Activated gamma-delta T cell treated with anti-CD3 and anti-CD28 coated beads, Interleukin-2, amount 50 U/mL, for 16 hours (primary cell): ENCODE data around the gene PARP11.

Experiments
- DNase-seq: peaks from one replicate; pipeline ENCODE4 v3.0.0-alpha.2; 2020; ENCODE audit warnings: low read depth

The PARP11 gene, protein sequence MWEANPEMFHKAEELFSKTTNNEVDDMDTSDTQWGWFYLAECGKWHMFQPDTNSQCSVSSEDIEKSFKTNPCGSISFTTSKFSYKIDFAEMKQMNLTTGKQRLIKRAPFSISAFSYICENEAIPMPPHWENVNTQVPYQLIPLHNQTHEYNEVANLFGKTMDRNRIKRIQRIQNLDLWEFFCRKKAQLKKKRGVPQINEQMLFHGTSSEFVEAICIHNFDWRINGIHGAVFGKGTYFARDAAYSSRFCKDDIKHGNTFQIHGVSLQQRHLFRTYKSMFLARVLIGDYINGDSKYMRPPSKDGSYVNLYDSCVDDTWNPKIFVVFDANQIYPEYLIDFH

DNA sequence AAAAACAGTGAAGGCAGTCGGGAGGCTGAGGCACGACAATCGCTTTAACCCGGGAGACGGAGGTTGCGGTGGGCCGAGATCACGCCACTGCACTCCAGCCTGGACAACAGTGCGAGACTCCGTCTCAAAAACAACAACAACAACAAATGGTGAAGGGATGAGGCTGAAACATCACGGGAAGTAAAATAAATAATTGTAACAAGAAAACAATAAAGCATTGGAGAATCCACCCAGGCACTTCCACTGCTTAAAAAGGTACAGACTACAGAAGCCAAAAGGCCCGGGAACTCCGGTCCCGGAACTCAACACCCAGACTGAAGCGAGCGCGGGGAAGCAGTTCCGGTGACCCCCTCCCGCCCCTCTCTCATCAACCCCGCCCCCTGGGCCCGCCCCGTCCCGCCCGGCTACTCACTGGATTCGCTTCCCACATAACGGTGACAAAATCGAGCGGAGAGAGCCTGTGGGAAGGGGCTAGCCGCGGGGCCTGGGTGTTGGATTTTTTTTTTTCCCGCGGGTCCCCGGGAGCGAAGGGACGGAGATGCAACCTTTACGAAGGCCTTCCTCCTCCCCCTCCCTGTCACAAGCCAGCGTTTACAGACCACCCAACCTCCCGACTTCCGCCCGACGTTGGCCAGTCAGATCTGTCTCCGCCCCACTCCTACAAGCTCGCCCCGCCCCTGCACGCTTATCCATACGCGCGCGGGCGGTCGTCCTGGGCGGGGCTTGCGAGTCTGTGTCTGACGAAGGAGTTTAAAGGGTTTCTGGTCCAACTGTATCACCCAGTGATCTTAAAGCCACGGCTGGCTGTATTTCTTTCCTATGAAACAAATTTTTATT, at the start of gene PARP11:
PARP11 (minus strand) TSS at position 600 of the 837 bp plus-strand sequence; CDS start at position 430, 170 bp downstream.
- DNase-seq, result peak; percentile 96

DNA sequence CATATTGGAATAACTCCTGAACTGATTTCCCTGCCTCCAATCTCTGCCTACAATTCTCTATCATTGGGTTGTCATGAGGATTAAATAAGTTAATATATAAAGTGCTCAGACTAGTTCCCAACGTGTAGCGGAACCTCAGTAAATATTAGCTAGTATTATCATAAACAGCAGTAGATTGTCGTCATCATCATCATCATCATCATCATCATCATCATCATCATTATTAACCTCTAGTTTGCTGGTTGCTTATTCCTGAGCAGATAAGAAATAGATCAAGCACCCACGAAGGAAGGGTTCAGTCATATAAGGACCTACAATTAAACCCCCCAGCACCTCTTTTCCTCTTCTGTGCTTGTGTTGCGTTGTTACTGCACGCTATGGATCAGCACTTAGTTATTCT, 48.8 kb upstream of the PARP11 start:
- no peak for DNase-seq

DNA sequence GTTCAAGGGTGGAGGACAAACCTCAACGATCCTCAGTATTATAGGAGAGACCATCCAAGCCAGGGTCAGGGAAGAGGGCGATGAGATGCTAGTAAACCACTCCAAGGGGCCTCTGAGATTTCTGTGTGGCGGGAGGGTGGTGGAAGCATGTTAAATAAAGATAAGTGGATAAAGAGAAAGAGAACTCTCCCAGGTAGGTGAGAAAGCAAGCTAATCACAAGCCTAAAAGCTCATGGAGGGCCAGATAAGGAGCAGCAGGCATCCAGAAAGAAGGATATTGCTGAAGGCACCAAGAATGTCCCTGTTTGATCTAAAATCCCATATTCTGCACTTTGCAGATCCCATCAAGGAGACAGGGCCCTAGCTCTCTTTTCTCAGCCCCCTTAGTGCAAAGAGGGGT, 48.3 kb upstream of the PARP11 start:
- DNase-seq, result no peak

DNA sequence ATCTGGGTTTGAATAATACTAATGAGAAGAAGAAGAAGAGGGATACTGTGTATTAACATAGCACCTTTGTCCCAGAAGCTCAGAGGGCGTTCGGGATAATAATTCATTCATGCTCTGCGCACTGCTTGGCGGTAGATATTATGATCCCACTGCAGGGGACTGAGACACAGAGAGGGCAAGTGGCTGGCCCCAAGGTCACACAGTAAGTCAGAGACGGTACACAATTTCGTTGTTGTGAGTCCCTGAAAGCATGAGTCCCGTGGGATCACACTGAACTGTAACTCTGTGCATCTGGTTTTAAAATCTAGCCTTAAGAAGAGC, 47.9 kb upstream of the PARP11 start:
- no peak for DNase-seq

DNA sequence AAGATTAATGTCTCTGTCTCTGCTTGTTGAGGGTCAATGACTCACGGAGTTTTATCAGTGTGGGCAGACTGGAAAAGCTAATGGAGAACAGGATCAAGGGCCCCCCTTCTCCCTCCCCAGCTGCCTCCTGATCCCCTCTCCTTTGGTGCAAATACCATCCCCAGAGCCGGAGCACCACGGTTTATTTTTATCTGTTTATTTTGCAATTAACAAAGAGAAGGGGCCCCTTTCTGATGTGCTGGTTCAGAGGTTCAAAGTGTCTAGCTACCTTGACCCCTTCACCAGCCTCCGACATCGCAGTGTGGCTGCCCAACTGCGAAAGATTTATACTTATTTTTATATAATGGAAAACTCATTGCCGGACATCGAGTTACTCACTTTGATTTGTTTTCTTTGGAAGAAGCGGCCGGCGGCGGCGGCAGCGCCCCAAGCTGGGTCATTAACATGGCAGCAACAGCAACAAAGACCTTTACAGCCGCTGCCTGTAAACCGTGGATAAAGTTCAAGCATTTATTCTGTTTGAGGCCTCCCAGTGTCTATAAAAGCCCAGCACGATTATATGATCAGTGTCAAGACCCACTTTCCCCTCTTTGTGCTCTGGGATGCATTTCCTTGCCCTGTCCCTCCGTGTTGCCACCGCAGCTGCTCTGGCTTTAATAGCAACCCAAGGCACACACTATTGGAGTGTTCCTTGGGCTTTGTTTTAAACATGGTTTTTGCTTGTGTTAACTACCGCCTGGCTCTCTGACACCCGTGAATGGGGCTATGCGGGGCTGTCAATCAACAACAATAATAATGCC, 47.4 kb upstream of the PARP11 start:
- no peak for DNase-seq

DNA sequence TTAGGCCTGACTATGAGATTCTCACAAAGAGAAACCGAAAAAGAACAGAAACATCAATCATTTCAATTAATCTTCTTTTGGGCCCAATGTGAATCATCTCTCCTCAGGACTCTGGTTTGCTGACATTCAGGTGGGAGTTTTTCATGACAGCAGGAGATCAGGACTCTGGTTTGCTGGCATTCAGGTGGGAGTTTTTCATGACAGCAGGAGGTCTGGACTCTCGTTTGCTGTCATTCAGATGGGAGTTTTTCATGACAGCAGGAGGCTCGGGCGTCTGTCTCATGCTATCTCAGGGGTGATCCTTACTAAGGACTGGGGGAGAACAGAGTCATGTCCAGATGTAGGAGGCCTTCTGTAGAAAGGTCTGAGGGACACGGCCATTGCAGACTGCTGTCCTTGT, 40.1 kb upstream of the PARP11 start:
- DNase-seq, result no peak

DNA sequence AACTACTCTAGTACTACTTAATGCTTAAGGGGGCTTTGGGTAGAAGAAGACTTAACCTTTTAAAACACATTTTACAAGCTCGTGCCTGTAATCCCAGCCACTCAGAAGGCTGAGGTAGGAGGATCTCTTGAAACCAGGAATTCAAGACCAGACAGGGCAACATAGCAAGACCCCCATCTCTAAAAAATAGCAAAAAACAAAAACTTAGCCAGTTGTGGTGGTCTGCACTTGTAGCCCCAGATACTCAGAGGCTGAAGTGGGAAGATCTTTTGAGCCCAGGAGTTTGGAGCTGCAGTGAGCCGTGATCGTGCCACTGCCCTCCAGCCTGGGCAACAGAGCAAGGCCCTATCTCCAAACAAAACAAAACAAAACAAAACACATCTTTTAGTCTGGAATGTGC, 39.7 kb upstream of the PARP11 start:
- no peak for DNase-seq

DNA sequence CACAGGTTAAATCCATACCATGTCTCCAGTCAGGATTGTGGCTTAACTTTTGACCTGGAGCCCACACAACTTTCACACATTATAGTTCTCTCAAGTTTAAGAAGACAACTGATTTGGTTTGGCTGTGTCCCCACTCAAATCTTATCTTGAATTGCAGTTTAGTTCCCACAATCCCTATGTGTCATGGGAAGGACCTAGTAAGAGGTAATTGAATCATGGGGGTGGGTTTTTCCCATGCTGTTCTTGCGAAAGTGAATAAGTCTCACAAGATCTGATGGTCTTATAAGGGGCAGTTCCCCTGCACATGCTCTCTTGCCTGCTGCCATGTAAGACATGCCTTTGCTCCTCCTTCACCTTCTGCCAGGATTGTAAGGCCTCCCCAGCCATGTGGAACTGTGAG, 38.2 kb upstream of the PARP11 start:
- no peak for DNase-seq

DNA sequence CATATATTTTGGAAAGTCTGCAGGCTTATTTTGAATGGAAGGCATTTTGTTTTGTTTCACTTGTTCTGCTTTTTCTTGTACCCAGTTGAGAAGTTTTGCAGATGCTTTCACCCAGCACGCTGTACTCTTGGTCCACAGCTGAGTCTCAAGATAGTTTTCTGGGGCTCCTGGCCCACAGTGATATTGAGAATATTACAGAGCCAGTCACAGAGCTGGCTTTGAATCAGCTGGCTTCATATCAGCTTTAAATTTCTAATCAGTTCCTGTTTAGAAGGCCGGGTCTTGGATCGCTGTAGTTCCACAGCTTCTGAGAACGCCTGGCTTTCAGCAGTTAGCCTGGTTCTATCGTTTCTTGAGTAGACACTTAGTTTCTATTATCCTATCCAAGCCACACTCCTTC, 32.5 kb upstream of the PARP11 start:
- no peak for DNase-seq

DNA sequence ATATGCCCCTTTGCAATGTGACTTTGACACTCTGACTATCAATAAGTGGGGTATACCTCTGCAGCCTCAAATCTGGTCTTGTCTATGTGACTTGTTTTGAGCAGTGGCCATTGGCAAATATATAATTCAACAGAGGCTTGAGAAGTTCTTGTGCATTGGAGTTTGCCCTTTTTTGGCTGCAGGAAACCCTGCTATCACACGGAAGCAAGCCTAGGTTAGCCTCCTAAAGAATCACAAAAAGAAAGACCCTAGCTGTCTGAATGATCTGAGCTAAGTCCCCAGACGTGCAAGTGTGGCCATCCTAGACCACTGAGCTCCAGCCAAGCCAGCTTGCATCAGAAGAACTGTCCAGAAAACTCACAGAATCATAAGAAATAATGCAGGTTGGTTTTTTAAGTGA, 31.8 kb upstream of the PARP11 start:
- no peak for DNase-seq

DNA sequence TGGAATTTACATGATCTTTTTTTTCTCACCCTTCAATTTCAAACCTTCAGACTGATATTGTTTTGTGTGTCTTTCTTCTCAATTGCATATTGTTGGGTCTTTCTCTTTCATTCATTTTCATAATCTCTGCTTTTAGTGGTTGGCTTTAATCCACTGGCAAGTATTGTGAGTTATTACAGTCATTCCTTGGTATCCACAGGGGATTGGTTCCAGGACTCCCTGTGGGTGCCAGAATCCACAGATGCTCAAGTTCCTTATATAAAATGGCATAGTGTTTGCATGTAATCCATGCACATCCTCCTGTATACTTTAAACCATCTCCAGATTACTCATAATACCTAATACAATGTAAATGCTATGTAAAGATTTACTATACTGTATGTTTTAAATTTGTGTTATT, 29.7 kb upstream of the PARP11 start:
- no peak for DNase-seq

DNA sequence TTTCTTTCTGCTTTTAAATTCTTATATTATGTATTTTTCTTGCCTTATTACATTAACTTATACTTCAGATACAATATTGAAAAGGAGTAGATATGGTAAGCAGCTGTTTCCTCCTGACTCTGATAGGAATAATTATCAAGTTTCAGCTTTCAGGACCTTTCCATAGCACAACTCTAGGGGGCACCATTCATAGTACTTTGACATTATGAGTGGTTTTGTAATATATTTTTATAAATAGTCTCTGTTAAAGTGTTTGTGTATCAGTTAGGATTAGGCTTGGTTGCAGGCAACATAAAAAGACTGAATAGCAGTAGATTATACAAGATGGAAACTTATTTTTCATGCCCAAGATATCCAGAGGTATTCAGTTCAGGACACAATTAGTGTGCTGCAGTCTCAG, 27.9 kb upstream of the PARP11 start:
- no peak for DNase-seq

DNA sequence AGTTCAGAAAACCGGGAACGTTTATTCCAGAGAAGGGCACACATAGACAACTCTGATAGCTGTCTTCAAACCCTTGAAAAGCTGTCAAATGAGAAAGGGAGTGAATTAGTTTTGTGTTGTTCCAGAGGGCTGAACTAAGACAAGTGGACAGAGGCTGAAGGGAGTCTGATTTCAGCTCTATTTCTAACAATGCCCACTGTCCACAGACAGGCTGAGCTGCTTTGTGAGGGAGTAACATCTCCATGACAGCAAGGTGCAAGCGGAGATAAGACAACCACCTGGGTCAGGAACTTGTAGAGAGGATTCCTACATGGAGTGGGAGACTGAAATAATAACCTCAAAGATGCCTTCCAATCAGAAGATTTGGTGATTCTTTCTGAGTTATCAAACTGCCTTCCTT, 25.6 kb upstream of the PARP11 start:
- DNase-seq, result no peak

DNA sequence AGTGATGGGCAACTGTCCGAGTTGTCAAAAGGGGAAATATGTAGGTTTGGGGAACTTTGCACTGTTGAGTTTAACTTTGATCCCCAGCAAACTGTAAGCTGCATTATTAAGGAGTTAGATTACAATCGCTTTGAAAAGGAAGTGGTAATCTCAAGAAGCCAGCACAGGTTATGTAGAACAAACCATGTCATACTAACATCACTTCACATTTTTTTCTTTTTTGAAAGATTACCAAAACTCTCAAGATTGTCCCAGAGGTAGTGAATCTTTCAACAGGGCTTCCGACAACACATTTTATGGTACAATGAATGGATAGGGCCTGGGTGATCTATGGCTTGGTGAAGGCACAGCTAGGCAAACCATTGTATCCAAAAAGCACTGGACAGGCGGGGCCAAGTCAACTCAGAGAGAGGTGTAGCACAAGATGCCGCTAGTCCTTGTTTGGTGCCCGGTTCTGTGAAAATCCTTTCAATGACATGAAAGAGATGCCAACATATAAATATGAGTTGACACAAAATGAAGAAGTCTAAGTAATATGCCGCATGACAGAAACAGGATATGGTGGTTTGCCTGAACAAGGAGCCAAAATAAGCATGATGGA, 24.3 kb upstream of the PARP11 start:
- no peak for DNase-seq

DNA sequence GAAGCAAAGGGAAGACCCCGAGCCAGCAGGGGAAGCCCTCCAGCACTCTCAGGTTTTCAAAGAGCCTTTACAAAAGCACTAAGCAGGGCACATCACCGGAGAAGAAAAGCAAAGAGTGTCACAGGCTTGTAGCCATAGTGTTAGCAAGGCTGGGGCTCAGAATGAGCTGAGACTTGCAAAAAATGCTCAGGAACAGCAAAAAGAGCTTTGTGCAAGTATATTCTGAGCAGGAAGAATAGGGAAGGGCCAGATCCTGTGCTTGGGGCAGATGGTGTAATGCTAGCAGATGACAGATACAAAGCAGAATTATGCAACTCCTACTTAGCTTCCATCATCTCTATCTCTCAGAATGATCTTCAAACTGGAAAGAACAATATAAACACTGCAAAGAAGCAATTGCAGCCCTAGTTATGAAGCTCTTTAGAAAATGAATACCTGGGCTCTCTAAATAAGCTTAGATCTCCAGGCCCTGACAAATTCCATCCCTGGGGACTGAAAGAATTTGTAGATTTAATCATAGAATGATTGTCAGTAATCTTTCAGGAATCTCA, 23.7 kb upstream of the PARP11 start:
- DNase-seq, result no peak

DNA sequence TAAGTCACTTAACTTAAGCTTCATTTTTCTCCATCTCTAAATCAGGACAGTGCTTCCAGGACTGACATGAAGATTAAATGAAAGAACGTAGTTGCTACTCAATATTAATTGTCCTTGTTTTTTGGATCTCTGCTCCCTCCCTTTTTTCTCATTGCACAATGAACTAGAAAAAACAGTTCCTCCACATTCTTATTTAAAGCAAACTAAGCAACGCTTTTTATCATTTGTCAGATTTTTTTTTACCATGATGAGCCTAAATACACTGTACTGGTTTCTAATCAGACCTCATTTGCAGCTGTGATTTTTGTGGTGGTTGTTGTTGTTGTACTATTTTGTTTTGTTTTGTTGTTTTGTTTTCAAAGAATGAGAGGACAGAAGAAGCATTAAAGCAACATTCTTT, 23.2 kb upstream of the PARP11 start:
- no peak for DNase-seq

DNA sequence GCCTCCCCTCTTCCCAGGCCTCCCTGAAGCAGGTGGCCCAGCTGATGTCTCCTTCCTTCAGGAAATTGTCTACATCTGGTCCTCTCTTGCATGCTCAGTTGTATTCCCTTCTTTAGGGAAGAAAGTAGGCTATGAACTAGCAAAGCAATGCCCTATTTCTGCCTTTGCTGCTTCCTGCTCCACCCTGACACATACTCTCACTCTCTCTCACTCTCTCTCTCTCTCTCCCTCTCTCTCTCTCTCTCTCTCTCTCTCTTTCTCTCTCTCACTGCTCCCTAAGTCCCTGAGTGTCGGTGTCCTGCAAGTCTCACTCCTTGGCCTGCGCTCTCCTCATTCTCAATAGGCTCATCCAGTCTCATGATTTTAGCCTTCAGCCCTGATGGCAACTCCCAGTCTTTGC, 19.4 kb upstream of the PARP11 start:
- DNase-seq, result no peak

DNA sequence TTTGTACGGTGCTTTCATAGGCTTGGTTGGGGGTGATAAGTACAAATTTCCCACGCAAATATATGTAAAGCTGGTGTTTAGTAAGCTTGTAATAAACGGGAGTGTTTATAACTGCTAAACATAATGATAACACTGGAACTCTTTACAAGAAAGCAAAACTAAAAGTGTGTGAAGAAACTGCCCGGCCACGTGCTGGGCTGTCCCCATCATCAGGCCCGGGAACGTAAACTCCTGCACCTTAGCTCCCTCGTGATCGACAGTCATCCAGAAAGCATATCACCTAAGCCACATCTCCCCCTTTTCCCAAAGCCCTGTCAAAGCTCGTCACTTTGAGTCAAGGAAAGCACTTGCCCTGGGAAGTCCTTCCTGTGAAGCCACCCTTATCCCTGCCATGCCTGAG, 18.0 kb upstream of the PARP11 start:
- no peak for DNase-seq

DNA sequence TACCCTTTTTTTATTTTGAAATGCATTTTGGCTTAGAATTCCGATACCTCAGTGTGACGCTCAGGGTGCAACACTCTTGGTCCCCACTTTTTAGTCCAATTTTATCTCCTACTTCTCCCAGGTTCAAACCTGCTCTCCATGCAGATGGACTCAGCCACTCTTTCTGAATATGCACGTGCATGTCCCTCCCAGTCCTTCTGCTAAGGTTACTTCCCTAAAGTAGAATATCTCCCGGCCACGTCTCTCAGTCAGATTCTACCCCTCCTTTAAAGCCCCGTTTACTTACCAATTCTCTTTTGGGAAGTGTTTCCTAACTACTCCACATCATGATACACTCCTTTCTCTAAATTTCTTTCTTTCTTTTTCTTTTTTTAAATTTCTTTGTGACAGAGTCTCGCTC, 15.5 kb upstream of the PARP11 start:
- no peak for DNase-seq

DNA sequence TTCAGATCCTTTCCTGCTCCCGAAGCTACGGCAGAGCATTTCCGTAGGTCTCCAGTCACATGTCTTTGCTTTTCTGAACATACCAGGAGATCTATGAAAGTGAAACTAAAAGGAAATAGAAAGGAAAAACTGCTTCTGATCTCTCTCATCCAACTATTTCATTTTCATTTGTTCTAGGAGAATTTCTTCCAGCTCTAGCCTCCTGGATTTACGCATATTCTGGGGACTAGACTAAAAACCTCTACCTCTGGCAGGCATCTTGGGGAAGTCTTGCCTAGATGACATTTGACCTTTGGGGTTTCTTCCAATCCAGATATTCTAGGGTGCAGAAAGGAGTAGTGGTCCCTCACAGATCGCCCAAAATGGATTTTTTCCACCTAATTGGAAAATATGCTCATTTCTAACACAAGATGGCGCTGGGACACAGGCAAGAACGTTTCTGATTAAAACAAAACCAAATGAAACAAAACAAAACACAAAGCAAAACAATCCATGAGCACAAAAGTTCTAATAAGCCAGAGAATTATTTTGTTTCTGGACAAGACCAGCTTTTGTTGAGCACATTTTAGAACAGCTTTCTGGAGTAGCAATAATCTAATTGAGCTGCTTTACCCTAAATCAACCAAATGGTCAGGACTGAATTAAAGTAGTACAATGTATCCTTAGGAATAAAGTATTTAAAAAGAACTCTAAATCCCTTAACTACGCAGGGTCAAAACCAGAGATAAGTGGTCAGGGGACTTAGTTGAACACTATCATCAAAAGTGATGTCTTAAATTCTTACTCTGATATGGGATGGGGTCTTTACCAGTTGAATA, 12.3 kb upstream of the PARP11 start:
- peak; percentile 20 for DNase-seq

DNA sequence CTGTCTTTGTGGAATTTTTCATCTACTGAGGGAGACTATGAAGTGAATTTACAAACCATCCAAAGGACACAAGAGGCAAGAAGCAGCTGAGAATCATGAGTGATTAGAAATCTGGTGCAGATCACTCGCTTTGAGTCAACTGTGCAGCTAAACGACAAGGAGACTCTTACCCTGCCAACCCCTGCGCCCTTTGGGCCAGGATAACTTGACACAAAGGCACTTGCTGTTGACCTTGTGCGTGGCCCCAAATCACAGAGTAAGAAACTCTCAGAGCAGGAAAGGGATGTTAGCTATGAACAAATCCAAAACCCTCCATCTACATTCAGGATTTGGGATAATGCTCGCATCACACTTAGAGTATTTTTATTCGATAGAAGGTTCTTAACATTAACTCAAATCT, 11.5 kb upstream of the PARP11 start:
- no peak for DNase-seq
